ENCODE data around the gene LTB4R. TPM values are rescaled to one million over a fixed set of nuclear protein-coding genes. Genes with fewer than 3 reads are reported as not detected.

The LTB4R gene
- total and polyA plus RNA-seq, 4 donors, result 0.86 to 5.0 (median 2.5) TPM

- no peak for DNase-seq (ENCODE audit: low spot score)
- H3K9me3 ChIP-seq (ENCODE audit: control insufficient read depth in 4 of 4, low read length in 3 of 4), result no peaks in the 10 kb centered on the region
- 57% methylated on average over 7 of the region's 7 CpGs for WGBS
- peak overlapping the region; percentile 92 to 97 for H3K27ac ChIP-seq (ENCODE audit: low read depth in 1 of 2, low read length in 2 of 2)
- peaks cover 31 to 79% (median 67%) of the 10 kb centered on the region in 4 donors for H3K4me1 ChIP-seq (ENCODE audit: control insufficient read depth in 4 of 4, insufficient read depth in 4 of 4, low read length in 3 of 4)
- TF ChIP-seq SP1 (IDR thresholded peaks at IDR 0.05), result no peak
- TF ChIP-seq RXRA (IDR thresholded peaks at IDR 0.05), result peak; percentile 12 to 14
- peaks cover 4 to 30% (median 21%) of the 10 kb centered on the region in 4 donors for H3K36me3 ChIP-seq (ENCODE audit: control insufficient read depth in 4 of 4, insufficient read depth in 3 of 4, low read depth in 1 of 4, low read length in 3 of 4)
- H3K27me3 ChIP-seq (ENCODE audit: control insufficient read depth in 4 of 4, insufficient read depth in 4 of 4, low read length in 3 of 4), result no peaks in the 10 kb centered on the region
- no peak overlapping the region for H3K4me3 ChIP-seq (ENCODE audit: low read depth in 1 of 3, low read length in 3 of 3)
- peak overlapping the region; percentile 9 to 43 for H3K9ac ChIP-seq (ENCODE audit: low read depth in 1 of 2, low read length in 2 of 2)
These were observed 2.8 kb upstream of the LTB4R start for GRCh38 chr14:24308342-24309124.

- no peaks in the 10 kb centered on the region for H3K9me3 ChIP-seq (ENCODE audit: control insufficient read depth in 4 of 4, low read length in 3 of 4)
- peak within 1 kb of the TSS; percentile 44 to 64 for H3K9ac ChIP-seq (ENCODE audit: low read depth in 1 of 2, low read length in 2 of 2)
- H3K27me3 ChIP-seq (ENCODE audit: control insufficient read depth in 4 of 4, insufficient read depth in 4 of 4, low read length in 3 of 4), result no peaks in the 10 kb centered on the region
- peak within 1 kb of the TSS; percentile 92 to 97 for H3K27ac ChIP-seq (ENCODE audit: low read depth in 1 of 2, low read length in 2 of 2)
- 64% methylated on average over 5 of the region's 5 CpGs for WGBS
- no peak for TF ChIP-seq RAD21 (IDR thresholded peaks at IDR 0.05)
- no peak for TF ChIP-seq GABPA (IDR thresholded peaks at IDR 0.05 in 1 of 2, conservative IDR thresholded peaks at IDR 0.05 in 1 of 2)
- no peak for TF ChIP-seq FOXA2 (IDR thresholded peaks at IDR 0.05)
- TF ChIP-seq NR2F2 (IDR thresholded peaks at IDR 0.05), result no peak
- TF ChIP-seq EGR1 (IDR thresholded peaks at IDR 0.05; ENCODE audit: low read depth in 2 of 2), result no peak
- no peak for TF ChIP-seq SP1 (IDR thresholded peaks at IDR 0.05)
- no peak for TF ChIP-seq ATF3 (IDR thresholded peaks at IDR 0.05)
- no peak for TF ChIP-seq REST (IDR thresholded peaks at IDR 0.05)
- no peak for TF ChIP-seq CTCF (IDR thresholded peaks at IDR 0.05; ENCODE audit: low read depth, low read length, missing input control)
- no peak for DNase-seq (ENCODE audit: low spot score)
- H3K4me3 ChIP-seq (ENCODE audit: low read depth in 1 of 3, low read length in 3 of 3), result peak within 1 kb of the TSS in 2 of 3 donors; percentile 38 to 49
- H3K4me1 ChIP-seq (ENCODE audit: control insufficient read depth in 4 of 4, insufficient read depth in 4 of 4, low read length in 3 of 4), result peaks cover 26 to 67% (median 58%) of the 10 kb centered on the region in 4 donors
- peaks cover 2 to 19% (median 14%) of the 10 kb centered on the region in 4 donors for H3K36me3 ChIP-seq (ENCODE audit: control insufficient read depth in 4 of 4, insufficient read depth in 3 of 4, low read depth in 1 of 4, low read length in 3 of 4)
These were observed 1.6 kb upstream of the LTB4R start, which contains the start of gene LTB4R2 for GRCh38 chr14:24309538-24310264. LTB4R2 (plus strand) TSS chr14:24310140; CDS start chr14:24310665, 525 bp downstream.
